Dendritic cell treated with granulocyte-macrophage colony-stimulating factor and Interleukin-4, amounts not matched to agents 40 ng/mL and 50 ng/mL, for 4 days (primary cell): ENCODE measurements around the gene ALG2.

Source experiments
- H3K27ac Mint-ChIP-seq: one replicate; pipeline ENCODE4 v1.8.0; 2022; ENCODE audit warnings: mild to moderate bottlenecking, mixed read lengths
- H3K27me3 Mint-ChIP-seq: one replicate; pipeline ENCODE4 v1.8.0; 2022; ENCODE audit warnings: mild to moderate bottlenecking, mixed read lengths
- H3K36me3 Mint-ChIP-seq: one replicate; pipeline ENCODE4 v1.8.0; 2022; ENCODE audit warnings: low read depth, mixed read lengths
- H3K4me1 Mint-ChIP-seq: one replicate; pipeline ENCODE4 v1.8.0; 2022; ENCODE audit warnings: low read depth, mixed read lengths
- H3K4me3 Mint-ChIP-seq: one replicate; pipeline ENCODE4 v1.8.0; 2022; ENCODE audit warnings: mild to moderate bottlenecking, moderate library complexity, mixed read lengths
- H3K9me3 Mint-ChIP-seq: one replicate; pipeline ENCODE4 v1.8.0; 2022; ENCODE audit warnings: mixed read lengths
- intact Hi-C: fragments of 100-400 bp; cut with micrococcal nuclease; formaldehyde crosslinking; loops from one replicate; pipeline ENCODE4 v1.15.0; 2022

ALG2 gene

GRCh38 chr9:99221621-99222415, at the start of gene ALG2, which contains the start of gene SEC61B:
Gene ALG2 (minus strand): TSS chr9:99221942. CDS start chr9:99221894, 48 bp downstream.
Gene SEC61B (plus strand): TSS chr9:99222282. CDS start chr9:99222364, 82 bp downstream.
- Mint-ChIP-seq H3K27ac (peak within 1 kb of the TSS; percentile 99), H3K4me1 (peaks cover 70% of the 10 kb centered on the region), H3K9me3 (no peaks in the 10 kb centered on the region), H3K27me3 (no peaks in the 10 kb centered on the region), H3K4me3 (peak within 1 kb of the TSS; percentile 92), H3K36me3 (peaks cover 86% of the 10 kb centered on the region)
- intact Hi-C loops = loop anchor here (5.0 kb wide), 2 partner anchors 35 to 875 kb away; partner anchors contain the start of genes ERP44 and INVS

DNA sequence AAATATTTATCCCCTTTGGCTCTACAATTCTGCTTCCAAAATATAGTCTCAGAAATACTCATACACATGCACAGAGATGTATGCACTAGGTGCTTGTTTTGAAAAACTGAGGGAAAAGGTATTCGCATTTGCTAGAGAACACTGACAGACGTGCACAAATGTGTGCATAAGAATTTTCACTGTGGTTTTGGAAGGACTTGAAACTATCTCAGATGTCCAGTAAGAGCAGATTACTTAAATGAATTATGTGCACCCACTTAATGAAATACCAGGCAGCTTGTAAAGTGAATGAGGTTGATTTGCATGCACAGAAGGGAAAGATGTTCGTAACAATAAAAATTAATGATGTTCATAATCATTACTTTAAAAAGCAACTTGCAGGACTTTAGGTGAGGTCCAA, 48.7 kb upstream of the ALG2 start:
- Mint-ChIP-seq H3K27ac (no peak overlapping the region), H3K4me1 (peaks cover 11% of the 10 kb centered on the region), H3K9me3 (no peaks in the 10 kb centered on the region), H3K27me3 (peaks cover 2% of the 10 kb centered on the region), H3K4me3 (no peak overlapping the region), H3K36me3 (no peaks in the 10 kb centered on the region)
- intact Hi-C loops = no loop called here

DNA sequence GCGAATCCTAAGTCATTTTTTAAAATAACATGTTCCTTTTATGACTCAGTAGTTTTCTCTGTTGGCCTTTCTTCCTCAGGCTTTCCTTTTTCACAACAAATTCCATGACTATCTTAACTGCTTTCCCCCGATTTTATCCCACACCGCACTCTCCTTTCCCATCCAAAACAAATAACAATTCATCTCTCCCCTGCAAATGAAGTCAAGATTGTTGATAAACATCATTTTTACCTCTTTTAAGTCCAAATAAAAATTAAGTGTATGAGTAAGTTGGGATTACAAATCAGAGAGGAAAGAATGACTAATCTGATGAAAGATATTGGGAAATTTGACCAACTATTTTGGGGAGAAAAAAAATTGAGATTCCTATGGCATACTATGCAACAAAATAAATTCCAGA, 47.7 kb upstream of the ALG2 start:
- Mint-ChIP-seq H3K27me3 (peaks cover 2% of the 10 kb centered on the region), H3K9me3 (no peaks in the 10 kb centered on the region), H3K27ac (no peak overlapping the region), H3K4me3 (no peak overlapping the region), H3K4me1 (peaks cover 12% of the 10 kb centered on the region), H3K36me3 (no peaks in the 10 kb centered on the region)
- intact Hi-C loops = loop anchor here (10.0 kb wide), 2 partner anchors 745 to 945 kb away; no protein-coding TSS in a partner anchor

GRCh38 chr9:99266255-99267023, 44.7 kb upstream of the ALG2 start:
- intact Hi-C loops = loop anchor here (2.0 to 10.0 kb wide), 4 partner anchors 82 to 1056 kb away; no protein-coding TSS in a partner anchor
- H3K4me3 Mint-ChIP-seq = no peak overlapping the region
- no peak overlapping the region for H3K27ac Mint-ChIP-seq
- H3K9me3 Mint-ChIP-seq = no peaks in the 10 kb centered on the region
- H3K4me1 Mint-ChIP-seq = peaks cover 23% of the 10 kb centered on the region
- H3K36me3 Mint-ChIP-seq = no peaks in the 10 kb centered on the region
- H3K27me3 Mint-ChIP-seq = peaks cover 2% of the 10 kb centered on the region

DNA sequence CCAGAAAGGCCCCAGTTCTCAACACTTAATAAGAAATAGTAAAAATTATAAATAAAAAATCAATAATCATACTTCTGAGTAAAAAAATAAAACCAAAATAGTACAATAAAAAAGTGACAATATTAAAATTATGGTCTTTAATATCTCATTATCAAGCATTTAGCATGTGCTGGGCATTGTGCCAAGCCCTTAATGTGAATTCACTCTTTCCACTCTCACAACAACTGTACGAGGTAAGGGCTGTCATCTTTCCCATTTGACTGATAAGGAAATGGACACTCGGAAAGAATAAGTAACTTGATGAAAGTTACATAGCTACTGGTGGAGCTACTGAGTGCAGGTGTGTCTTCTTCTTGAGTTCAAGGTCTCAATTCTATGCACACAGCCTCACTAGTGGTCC, 43.9 kb upstream of the ALG2 start:
- Mint-ChIP-seq H3K9me3 (no peaks in the 10 kb centered on the region), H3K27me3 (no peaks in the 10 kb centered on the region), H3K4me3 (no peak overlapping the region), H3K36me3 (no peaks in the 10 kb centered on the region), H3K27ac (no peak overlapping the region), H3K4me1 (peaks cover 23% of the 10 kb centered on the region)
- intact Hi-C loops = loop anchor here (2.0 to 10.0 kb wide), 4 partner anchors 81 to 1057 kb away; no protein-coding TSS in a partner anchor

GRCh38 chr9:99264070-99264680, 42.4 kb upstream of the ALG2 start:
- H3K27ac Mint-ChIP-seq = no peak overlapping the region
- H3K36me3 Mint-ChIP-seq = no peaks in the 10 kb centered on the region
- no peak overlapping the region for H3K4me3 Mint-ChIP-seq
- H3K4me1 Mint-ChIP-seq = peaks cover 31% of the 10 kb centered on the region
- no peaks in the 10 kb centered on the region for H3K27me3 Mint-ChIP-seq
- H3K9me3 Mint-ChIP-seq = no peaks in the 10 kb centered on the region
- intact Hi-C loops = loop anchor here (10.0 kb wide), 2 partner anchors 751 to 951 kb away; no protein-coding TSS in a partner anchor

DNA sequence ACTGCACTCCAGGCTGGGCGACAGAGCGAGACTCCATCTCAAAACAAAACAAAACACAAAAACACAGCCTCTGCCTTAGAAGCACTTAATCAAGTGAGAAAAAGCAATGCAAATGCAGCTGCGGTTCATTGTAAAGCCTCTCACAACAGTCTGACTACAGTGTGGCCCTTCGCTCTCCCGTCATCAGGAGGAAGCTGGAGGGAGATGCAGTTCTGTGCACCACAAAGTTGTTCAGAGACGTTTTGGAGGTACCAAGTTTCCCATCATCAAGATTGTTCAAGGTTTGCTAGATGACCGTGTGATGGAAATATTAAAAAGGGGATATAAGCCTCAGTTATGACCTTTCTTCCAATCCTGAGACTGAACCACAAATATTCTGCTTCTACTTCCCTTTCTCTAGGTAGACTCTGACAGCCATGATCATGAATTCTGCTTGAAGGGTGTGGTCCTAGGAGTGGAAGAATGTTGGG, 41.2 kb upstream of the ALG2 start:
- intact Hi-C loops = loop anchor here (10.0 kb wide), 2 partner anchors 752 to 952 kb away; no protein-coding TSS in a partner anchor
- Mint-ChIP-seq H3K27ac (no peak overlapping the region), H3K9me3 (no peaks in the 10 kb centered on the region), H3K36me3 (no peaks in the 10 kb centered on the region), H3K27me3 (no peaks in the 10 kb centered on the region), H3K4me3 (no peak overlapping the region), H3K4me1 (peaks cover 33% of the 10 kb centered on the region)

GRCh38 chr9:99261923-99262322, 40.2 kb upstream of the ALG2 start:
- Mint-ChIP-seq H3K9me3 (no peaks in the 10 kb centered on the region), H3K4me3 (no peak overlapping the region), H3K27me3 (no peaks in the 10 kb centered on the region), H3K36me3 (no peaks in the 10 kb centered on the region), H3K27ac (no peak overlapping the region), H3K4me1 (peaks cover 30% of the 10 kb centered on the region)
- intact Hi-C loops = loop anchor here (10.0 kb wide), 2 partner anchors 753 to 953 kb away; no protein-coding TSS in a partner anchor

- H3K9me3 Mint-ChIP-seq = no peaks in the 10 kb centered on the region
- peak overlapping the region; percentile 66 for H3K4me3 Mint-ChIP-seq
- no peaks in the 10 kb centered on the region for H3K36me3 Mint-ChIP-seq
- no peaks in the 10 kb centered on the region for H3K27me3 Mint-ChIP-seq
- peaks cover 21% of the 10 kb centered on the region for H3K4me1 Mint-ChIP-seq
- intact Hi-C loops = no loop called here
- peak overlapping the region; percentile 68 for H3K27ac Mint-ChIP-seq
These were observed 37.6 kb upstream of the ALG2 start for GRCh38 chr9:99259231-99259918.

DNA sequence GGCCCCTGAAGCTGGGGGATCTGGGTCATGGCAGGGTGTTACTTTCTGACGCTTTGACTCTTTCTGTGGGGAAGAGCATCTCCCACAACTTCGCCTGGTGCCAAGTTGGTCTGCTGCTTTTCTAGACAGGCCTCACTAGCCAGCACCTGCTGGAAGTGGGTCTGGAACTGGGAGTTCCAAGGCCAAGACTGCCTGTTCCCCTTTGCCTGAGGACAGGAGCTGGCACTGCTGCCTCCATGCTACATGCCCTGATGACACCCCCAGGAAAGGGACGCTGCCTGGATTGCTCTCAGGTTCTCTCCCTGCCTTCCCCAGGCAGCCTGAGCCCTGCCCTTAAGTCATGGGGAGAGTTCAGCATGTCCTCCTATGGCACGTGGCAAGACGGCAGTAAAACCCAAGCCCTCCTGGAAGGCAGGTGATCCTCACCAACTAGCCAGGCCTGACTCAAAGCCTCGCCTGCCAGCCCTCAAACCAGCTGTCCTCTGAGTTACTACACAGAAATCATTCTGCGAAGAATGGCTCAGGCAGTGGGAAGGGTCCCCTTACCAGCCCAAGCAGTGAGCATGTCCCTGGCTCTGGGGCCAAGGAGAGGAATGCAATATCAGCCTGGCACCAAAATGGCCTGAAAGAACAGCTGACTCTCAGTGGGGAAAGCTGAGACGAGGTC, 36.1 kb upstream of the ALG2 start:
- Mint-ChIP-seq H3K4me1 (peaks cover 11% of the 10 kb centered on the region), H3K4me3 (no peak overlapping the region)

DNA sequence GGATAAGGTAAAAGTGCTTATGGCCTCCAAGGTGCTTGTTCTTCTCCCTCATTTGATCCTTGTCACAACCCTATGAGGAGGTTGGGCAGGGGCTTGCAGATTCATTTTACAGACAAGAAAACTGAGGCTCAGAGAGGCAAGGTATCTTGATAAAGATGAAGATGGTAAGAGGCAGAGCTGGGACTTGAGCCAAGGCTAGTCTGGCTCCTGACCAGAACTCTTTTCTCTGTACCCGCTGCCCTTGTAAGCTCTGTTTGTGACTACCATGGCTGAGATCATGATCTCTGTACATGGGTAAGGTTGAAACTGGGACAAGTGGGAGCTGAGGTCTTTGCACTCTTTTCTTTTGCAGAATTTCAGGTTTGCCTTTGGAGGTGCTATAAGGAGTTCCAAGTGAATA, 33.9 kb upstream of the ALG2 start:
- Mint-ChIP-seq H3K36me3 (no peaks in the 10 kb centered on the region), H3K27me3 (peaks cover 2% of the 10 kb centered on the region), H3K4me3 (no peak overlapping the region), H3K27ac (no peak overlapping the region), H3K4me1 (peaks cover 10% of the 10 kb centered on the region), H3K9me3 (no peaks in the 10 kb centered on the region)
- intact Hi-C loops = no loop called here

More for the DNA sequence above, 36.1 kb upstream of the ALG2 start:
- Mint-ChIP-seq H3K27ac (no peak overlapping the region), H3K36me3 (no peaks in the 10 kb centered on the region), H3K9me3 (no peaks in the 10 kb centered on the region), H3K27me3 (no peaks in the 10 kb centered on the region)
- intact Hi-C loops = no loop called here

DNA sequence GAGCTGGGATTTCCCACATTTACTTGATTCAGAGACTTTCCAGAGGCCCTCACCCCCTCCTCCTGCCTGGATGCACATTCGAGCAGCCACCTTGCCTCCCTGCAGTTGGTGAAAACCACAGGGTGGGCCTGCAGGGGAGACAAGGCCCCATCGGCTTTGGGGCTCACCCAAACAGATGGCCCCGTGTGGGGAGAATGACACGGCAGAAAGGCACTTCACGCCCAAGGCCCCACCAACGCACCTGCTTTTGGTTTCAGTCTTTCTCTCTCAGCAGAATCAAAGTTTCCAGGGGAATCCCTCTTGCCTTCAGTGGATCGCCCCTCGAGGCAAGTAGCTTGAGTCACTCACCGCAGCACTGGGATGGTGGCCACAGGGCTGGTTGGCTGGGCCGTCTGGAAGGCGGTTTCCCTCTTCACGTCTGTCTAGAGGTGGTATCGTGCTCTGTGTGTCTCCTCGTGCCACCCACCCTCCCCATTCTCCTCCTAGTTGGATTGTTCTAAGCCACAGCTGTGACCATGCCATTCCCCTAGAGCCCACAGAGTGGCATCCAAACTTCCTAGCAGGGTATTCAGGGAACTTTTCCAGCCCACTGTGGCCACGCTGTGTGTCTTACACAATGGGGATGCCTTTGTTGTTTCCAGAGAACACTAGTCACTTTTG, 32.2 kb upstream of the ALG2 start:
- intact Hi-C loops = no loop called here
- Mint-ChIP-seq H3K4me1 (no peaks in the 10 kb centered on the region), H3K9me3 (no peaks in the 10 kb centered on the region), H3K27me3 (peaks cover 2% of the 10 kb centered on the region), H3K36me3 (no peaks in the 10 kb centered on the region), H3K4me3 (no peak overlapping the region), H3K27ac (no peak overlapping the region)
